Suprapubic skin (tissue), 4 donors: Measurements from ENCODE around the gene SCAPER.

ENCODE experiments used
- EP300 ChIP-seq: sonication (generic); formaldehyde crosslinking; IDR thresholded peaks from one replicate; pipeline ENCODE4 v1.6.1; 2017; ENCODE audit warnings: antibody characterized with exemption
- POLR2A ChIP-seq, 2 donors: fragments of 450-650 bp; IDR thresholded peaks; one replicate each; pipeline ENCODE4 v1.6.1; 2017; ENCODE audit warnings: antibody characterized with exemption in 2 of 2, mild to moderate bottlenecking in 2 of 2, moderate library complexity in 2 of 2
- POLR2AphosphoS5 ChIP-seq, 3 donors: sonication (generic); formaldehyde crosslinking; IDR thresholded peaks; one replicate each; pipeline ENCODE4 v1.6.1; 2017; ENCODE audit warnings: antibody characterized with exemption in 3 of 3
- TF ChIP-seq, protein P1 (sequence below), 2 donors: fragments of 200-600 bp in 1 of 2; fragments of 450-650 bp in 1 of 2; sonication (generic) in 1 of 2; IDR thresholded peaks; one replicate each; pipeline ENCODE4 v1.5.1; 2016 to 2019; ENCODE audit warnings: antibody characterized with exemption in 2 of 2, mild to moderate bottlenecking in 1 of 2, moderate library complexity in 1 of 2

DNA sequence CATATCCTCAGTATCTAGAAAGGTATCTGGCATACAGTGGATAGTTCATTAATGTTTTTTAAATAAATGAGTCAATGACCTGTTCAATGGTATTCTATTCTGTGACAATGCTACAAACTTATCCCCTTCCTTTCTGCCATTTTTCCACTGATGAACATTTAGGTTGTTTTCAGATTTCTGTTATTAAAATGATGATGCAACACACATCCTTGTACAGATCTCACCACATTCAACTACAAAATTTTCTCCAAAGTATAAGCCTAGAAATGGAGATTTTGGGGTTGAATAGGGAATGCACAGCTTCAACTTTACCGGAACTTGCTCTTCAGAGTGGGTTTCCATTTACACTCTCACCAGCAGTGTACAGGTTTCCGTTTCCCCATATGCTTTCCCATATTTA, 358.3 kb downstream of the SCAPER start:
- no peak for TF ChIP-seq POLR2A (IDR thresholded peaks at IDR 0.05)
- TF ChIP-seq, protein P1, sequence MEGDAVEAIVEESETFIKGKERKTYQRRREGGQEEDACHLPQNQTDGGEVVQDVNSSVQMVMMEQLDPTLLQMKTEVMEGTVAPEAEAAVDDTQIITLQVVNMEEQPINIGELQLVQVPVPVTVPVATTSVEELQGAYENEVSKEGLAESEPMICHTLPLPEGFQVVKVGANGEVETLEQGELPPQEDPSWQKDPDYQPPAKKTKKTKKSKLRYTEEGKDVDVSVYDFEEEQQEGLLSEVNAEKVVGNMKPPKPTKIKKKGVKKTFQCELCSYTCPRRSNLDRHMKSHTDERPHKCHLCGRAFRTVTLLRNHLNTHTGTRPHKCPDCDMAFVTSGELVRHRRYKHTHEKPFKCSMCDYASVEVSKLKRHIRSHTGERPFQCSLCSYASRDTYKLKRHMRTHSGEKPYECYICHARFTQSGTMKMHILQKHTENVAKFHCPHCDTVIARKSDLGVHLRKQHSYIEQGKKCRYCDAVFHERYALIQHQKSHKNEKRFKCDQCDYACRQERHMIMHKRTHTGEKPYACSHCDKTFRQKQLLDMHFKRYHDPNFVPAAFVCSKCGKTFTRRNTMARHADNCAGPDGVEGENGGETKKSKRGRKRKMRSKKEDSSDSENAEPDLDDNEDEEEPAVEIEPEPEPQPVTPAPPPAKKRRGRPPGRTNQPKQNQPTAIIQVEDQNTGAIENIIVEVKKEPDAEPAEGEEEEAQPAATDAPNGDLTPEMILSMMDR (IDR thresholded peaks at IDR 0.05) = no peak
- TF ChIP-seq EP300 = no peak
- TF ChIP-seq POLR2AphosphoS5 (IDR thresholded peaks at IDR 0.05) = no peak
